IPS DF 4.7 (cell line): ENCODE measurements around the gene PRR23E.

ENCODE experiments used
- DNase-seq: peaks from one replicate; pipeline ENCODE4 v3.0.0-alpha.2; 2013; ENCODE audit warnings: low spot score; ENCODE audit errors: extremely low read depth

Gene PRR23E

DNA sequence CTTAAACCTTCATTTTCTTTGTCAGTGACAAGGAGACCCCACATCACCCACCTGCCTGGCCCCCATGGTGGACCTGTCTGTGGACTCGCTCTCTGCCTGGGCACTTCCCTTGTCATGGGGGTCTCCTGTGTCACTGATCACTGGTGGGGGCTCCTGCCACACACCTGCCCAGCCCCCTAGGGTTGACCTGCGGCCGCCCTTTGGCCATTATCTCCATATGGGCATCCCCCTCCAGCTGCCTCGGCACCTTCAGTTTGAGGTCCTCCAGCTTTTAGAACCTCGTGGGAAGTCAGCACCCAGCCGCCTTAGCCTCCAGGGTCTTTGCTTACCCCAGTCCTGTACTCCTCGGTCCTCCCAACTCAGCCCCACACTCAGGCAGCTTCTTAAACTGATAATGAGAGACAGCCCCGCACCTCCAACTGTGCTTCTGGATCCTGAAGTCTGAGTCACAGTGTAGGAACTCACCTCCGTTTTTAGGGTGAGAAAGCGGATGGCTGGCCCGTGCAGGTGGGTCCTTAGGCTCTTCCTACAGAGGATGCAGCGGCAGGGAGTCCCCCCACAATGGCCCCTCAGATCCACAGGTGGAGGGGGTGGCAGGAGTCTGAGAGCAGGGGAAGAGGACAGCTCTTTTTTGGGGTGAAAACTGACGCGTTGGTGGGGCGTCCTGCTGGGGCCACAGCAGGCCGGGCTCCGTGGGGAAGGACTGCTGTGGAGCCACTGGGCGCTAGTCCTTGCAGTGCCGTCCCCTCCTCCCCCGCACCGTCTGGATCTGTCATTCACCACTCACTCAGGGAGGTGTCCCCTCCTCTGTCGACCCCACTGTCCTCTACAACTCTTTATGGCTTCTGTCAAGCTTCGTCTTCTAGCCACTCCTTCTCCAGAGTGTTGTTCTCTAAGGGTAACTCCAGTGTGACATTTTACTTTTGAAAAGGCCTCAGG lies 8.7 kb upstream of the PRR23E start:
- DNase-seq: no peak

- no peak for DNase-seq
Measured at GRCh38 chr3:127184870-127185216, 8.1 kb upstream of the PRR23E start.

GRCh38 chr3:127185268-127185667 lies 7.7 kb upstream of the PRR23E start:
- no peak for DNase-seq

GRCh38 chr3:127185962-127186674 lies 6.8 kb upstream of the PRR23E start:
- DNase-seq: no peak

DNA sequence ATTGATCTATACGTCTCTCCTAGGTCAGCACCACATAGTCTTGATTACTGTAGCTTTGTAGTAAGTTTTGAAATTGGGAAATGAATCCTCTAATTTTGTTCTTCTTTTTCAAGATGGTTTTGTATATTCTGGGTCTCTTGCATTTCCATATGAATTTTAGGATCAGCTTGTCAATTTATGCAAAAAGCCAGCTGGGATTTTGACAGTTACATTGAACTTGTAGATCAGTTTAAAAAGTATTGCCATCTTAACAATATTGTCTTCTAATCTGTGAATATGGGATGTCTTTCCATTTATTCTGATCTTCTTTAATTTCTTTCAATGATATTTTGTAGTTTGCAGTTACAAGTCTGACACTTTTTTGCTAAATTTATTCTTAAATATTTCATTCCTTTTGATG lies 5.6 kb upstream of the PRR23E start:
- DNase-seq: no peak

- DNase-seq: no peak
Measured at GRCh38 chr3:127193341-127193740, 410 bp downstream of the PRR23E start.

DNA sequence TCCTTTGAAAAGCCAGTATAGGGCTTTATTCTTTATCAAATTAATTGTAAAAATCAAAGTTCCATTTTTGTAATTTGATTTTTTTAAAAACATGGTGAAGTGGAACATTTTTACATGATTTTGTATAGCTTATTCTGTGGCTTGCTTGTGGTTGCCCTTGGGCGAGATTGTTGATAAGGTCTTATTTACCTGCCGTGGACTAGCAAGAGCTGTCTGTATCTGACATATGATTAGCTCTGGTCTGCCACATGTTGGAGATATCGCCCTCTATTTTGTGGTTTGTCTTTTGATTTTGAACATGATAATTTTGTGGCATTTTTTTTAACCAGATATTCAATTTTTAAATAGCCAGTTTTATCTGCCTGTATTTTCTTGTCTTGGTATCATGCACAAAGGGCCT lies 844 bp downstream of the PRR23E start:
- DNase-seq: no peak

DNA sequence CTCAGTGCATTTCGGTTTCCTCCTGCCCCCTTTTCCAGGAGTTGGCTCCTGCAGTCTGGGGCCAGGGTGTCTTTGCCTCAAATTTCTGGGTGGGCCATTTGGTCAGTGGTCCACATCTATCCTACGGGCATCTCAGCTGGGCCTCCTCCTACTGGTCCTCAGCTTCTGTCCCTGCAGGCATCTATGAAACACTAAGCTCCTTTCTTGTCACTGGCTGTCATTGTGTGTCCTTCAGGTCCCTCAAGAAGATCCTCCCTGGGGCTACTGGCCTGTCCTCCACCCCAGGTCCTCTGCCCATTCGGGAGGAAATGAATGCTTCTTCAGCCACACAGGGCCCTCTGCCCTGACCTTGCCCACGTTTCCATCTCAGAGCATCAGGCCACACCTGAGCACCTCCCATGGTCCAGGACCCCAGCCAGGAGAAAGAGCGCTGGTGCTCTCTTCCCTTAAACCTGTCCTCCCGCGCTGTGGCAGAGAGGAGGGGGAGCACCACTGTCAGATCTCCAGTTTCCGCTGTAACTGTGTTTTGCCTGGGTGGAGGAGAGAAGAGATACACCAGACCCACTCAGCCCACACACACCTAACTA lies 1.8 kb downstream of the PRR23E start:
- DNase-seq: no peak

- no peak for DNase-seq
Measured at GRCh38 chr3:127195417-127195816, 2.5 kb downstream of the PRR23E start.

DNA sequence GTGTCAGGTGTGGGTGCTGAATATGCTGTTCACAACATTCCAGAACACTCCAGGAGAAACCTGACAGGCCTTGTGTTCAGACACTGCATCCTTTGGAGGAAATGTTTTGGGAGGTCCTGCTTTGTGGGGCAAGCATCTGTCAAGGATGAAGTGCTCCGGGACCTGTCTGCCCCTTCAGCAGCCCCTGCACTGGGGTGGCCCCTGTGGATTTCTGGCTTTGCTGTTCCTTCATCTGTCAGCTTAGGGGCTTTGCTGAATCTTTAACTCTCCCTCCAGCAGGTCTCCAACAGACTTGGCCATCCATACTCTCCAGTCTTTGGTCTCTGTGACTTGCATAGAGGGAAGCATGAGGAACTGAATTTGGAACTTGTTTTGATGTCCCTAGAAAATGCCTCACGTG lies 3.1 kb downstream of the PRR23E start:
- DNase-seq: no peak

DNA sequence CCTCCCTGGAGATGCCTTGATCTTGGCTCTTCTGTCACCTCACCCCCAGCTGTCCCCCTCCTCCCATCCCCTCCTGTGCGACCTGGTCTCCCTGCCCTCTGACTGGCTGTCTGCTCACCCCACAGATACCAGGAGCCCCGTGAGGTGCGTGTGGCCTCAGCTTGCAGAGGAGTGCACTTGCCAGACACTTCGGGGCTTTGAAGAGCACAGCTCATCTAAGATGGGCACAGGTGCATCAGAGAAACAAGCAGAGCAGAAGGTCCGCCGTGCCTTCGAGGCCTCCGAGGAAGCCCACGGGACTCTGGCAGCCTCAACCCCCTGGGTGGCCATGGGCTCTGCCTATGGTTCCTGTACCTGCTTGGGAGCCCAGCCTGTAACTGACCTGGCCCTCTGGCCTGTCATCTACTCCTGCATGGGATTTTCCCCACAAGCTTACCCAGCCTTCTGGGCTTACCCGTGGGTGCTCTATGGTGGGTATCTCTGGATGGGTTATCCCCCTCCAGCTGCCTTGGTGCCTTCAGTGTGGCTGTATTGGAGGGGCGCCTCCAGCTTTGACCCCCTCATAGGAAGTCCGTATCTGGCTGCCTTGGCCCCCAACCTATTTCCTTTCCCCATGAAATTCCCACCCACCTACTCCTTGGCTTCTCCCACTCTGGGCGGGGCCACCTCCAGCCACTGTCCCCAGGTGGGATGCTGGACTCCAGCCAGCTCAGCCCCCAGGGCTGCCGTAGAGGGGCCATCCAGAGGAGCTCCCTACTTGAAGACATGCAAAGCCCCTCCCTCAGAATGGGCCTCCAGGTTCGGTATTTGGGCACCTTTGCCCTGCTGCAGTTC lies 3.8 kb downstream of the PRR23E start:
- DNase-seq: no peak

DNA sequence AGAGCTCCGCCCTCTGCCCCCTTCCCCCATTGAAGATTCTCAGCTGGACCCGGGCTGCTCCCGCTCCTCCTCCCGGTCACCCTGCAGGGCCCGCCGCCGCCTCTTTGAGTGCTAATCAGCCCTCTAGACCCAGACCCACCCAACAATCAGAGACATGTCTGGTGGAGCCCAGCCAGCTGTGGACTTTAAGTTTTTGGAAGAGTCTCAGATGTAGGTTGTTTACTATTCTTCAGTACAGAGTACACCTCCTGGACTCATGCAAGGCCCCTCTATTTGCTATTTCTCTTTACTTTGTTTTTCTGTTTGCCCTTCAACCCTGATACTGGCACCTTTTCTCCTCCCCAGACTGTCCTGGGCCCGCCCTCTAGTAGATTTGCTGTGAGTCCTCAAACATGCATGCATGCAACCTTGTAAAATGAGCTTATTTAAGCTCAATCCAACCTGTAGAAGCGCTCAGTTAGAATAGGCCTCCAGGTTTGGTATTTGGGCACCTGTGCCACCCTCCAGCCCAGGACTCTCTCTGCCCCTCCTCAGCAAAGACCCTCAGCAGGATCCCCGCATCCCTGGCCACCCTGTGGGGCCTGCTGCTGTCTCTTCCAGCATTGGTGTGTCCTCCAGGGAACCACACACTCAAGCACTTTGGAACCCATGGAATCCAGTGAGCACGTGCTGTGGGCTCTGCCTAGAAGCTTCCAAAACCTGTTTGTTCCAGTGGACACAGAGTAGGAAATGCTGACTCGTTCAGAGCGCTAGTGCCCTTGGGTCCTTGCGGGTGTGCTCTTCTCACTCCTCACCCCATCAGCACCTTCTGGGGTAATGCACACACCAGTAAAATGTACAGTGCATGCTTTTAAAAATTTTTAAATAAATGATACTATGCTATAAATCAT lies 4.6 kb downstream of the PRR23E start:
- DNase-seq: no peak

DNA sequence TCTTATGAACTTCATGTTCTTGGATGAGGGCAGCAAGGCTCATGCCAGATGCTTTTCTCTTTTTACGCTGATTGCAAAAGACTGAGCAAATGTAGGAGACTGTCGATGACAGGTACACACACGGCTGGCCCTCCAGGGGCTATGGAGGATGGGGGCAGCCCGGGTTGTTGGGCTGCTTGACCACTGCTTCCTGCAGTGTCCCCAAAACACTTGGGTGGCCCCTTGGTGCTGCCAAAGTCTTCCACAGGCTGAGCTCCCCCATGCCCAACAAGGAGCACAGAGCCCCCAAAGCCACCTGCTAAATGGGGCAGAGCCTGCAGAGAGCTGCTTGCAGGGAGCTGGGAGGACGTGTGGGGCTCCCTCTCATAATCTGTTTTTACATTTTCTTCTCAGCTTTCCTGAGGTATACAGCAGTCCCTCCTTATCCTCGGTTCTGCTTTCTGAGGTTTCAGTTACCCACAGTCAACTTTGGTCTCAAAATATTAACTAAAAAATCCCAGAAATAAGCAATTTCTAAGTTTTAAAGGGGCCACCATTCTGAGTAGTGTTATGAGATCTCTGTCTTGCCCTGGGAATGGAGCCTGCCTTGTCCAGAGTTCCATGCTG lies 7.3 kb downstream of the PRR23E start:
- no peak for DNase-seq

GRCh38 chr3:127203024-127203423 lies 10.1 kb downstream of the PRR23E start:
- DNase-seq: no peak

GRCh38 chr3:127204841-127205582 lies 12.1 kb downstream of the PRR23E start:
- DNase-seq: no peak

DNA sequence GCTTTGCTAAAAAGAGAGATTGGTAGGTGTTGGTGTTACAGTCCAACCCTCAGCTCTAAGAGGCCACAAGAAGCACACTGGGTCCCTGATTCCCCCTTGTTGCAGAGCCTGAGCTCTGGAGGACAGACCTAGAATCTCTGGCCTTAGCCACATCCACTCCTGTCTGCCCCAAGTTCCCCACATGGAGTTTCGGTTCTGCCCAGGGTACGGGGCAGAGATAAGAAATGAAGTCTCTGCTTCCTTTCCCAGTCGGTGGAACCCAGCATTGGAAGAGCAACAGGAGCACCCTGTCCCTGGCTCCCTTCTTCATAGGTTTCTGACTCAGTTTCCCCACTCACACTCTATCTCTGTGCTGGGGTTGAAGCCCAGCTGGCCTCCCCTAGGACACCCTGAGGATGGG lies 13.2 kb downstream of the PRR23E start:
- no peak for DNase-seq

DNA sequence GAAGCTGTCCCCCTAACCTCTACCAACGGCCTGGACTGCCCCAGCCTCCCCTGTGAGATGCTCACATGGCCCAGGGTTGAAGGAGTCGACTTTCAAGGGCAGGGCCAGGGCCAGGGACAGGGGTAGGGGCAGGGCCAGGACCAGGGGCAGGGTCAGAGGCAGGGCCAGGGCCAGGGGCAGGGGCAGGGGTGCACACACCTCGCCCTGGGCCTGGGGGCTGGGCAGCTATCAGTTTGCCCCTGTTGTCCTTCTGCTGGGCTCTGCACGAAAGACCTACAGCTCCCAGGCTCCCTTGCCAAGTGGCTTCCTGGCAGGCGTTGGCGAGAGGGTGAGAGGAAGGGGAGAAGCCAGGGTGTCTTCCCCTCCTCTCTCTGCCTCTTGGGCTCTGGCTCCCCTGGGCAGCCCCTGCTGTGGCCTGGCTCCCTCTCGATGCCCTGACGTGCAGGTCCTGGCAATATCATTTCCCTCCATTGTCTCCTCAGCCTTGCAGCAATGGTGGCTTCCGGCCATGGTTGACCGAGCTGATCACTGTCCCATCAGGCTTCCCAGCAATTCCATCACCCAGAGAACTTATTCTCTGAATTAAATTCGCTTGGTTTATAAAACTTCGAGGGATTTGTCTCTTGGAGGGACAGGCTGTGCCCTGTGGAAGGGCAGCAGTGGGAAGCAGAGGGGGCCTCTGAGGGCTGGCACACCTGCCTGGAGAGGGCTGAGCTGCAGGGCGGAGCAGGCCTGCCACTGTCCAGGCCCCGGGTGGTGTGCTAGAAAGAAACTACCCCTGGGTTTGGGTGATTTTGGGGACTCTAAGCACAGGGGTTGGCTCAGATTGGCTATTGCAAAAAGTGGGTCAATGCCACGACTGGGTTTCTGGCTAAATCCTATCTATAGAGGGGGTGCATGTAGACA lies 13.9 kb downstream of the PRR23E start:
- no peak for DNase-seq

GRCh38 chr3:127207727-127208482 lies 15.0 kb downstream of the PRR23E start:
- DNase-seq: no peak
